Thyroid gland (tissue), 4 donors: Measurements from ENCODE around the gene SPARC. TPM values are rescaled to one million over a fixed set of nuclear protein-coding genes. Genes with fewer than 3 reads are reported as not detected.
A peak's percentile ranks its signal among the peaks of the same experiment; 100 is the strongest.
"Not testable (repeated sequence)": the region's sequence is repeated elsewhere in the genome, so short reads cannot be mapped to it uniquely, and the experiment has no call there.

ENCODE experiments used
- DNase-seq, 2 donors: peaks; one replicate each; pipeline ENCODE4 v3.0.0-alpha.2; 2019
- H3K27ac ChIP-seq, 3 donors: fragments of 200-600 bp; sonication (generic); 1 replicate in 2 of 3; 2 replicates in 1 of 3; pipeline ENCODE4 v1.5.1; 2016 to 2019; ENCODE audit warnings: mild to moderate bottlenecking in 1 of 3, moderate library complexity in 1 of 3
- H3K27me3 ChIP-seq: fragments of 200-600 bp; sonication (generic); one replicate; pipeline ENCODE4 v1.5.1; 2019
- H3K36me3 ChIP-seq, 2 donors: fragments of 200-600 bp; sonication (generic); one replicate each; pipeline ENCODE4 v1.5.1; 2016 to 2019
- H3K4me1 ChIP-seq, 2 donors: fragments of 200-600 bp; sonication (generic); one replicate each; pipeline ENCODE4 v1.5.1; 2017 to 2019
- H3K4me3 ChIP-seq, 3 donors: fragments of 200-600 bp; sonication (generic); replicated peaks in 1 of 3; 1 replicate in 2 of 3; 2 replicates in 1 of 3; pipeline ENCODE4 v1.5.1; 2016; ENCODE audit warnings: mild to moderate bottlenecking in 1 of 3
- H3K9me3 ChIP-seq: fragments of 200-600 bp; sonication (generic); one replicate; pipeline ENCODE4 v1.5.1; 2017
- CTCF ChIP-seq, 6 experiments: fragments of 200-600 bp in 3 of 6; fragments of 450-650 bp in 3 of 6; sonication (generic) in 3 of 6; IDR thresholded peaks; one replicate each; pipeline ENCODE4 v1.5.1; 2016 to 2019; ENCODE audit warnings: antibody characterized with exemption in 6 of 6, mild to moderate bottlenecking in 2 of 6, inconsistent platforms in 1 of 6, moderate library complexity in 1 of 6
- POLR2A ChIP-seq, 2 donors: fragments of 450-650 bp; IDR thresholded peaks; one replicate each; pipeline ENCODE4 v1.6.1; 2017; ENCODE audit warnings: antibody characterized with exemption in 2 of 2, mild to moderate bottlenecking in 2 of 2, moderate library complexity in 1 of 2
- WGBS, 2 donors: methylation state at CpG; one replicate each; pipeline ENCODE4 v1.1.5; 2017; 5-methylcytosine and 5-hydroxymethylcytosine counted together
- intact Hi-C: fragments of 100-400 bp; cut with DNase I; formaldehyde crosslinking; loops from one replicate; pipeline ENCODE4 v1.15.1; 2023
- total RNA-seq, 4 donors: library from RNA; depleted of rRNA; stranded (reverse); fragments of >200 nt; gene quantifications; one replicate each; pipeline ENCODE4 v1.2.3, GENCODE V29; 2016

Gene SPARC
- total RNA-seq, 4 donors from 2014 or later = 302 to 327 (median 309) TPM

- no peak overlapping the region for H3K4me3 ChIP-seq
- intact Hi-C loops = no loop called here
- H3K4me1 ChIP-seq = peaks cover 7 to 26% of the 10 kb centered on the region in 2 donors
- no peak for DNase-seq
- TF ChIP-seq POLR2A (IDR thresholded peaks at IDR 0.05) (no peak), CTCF (IDR thresholded peaks at IDR 0.05) (no peak)
- no peaks in the 10 kb centered on the region for H3K36me3 ChIP-seq
- no peaks in the 10 kb centered on the region for H3K9me3 ChIP-seq
- WGBS, 2 donors = 94 to 95% methylated on average over 3 of the region's 3 CpGs
- no peaks in the 10 kb centered on the region for H3K27me3 ChIP-seq
- no peak overlapping the region for H3K27ac ChIP-seq
Observed at GRCh38 chr5:151691706-151692105, 5.0 kb upstream of the SPARC start.

DNA sequence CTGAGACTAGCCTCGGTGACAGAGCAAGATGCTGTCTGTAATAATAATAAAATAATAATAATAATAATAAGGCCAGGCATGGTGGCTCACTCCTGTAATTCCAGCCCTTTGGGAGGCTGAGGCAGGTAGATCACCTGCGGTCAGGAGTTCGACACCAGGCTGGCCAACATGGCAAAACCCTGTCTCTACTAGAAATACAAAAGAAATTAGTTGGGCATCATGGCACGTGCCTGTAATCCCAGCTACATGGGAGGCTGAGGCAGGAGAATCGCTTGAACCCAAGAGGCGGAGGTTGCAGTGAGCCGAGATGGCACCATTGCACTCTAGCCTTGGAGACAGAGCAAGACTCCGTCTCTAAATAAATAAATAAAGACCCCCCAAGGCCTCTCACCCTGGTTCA is 2.9 kb upstream of the SPARC start:
- H3K9me3 ChIP-seq, H3K4me3 ChIP-seq, intact Hi-C loops, H3K27ac ChIP-seq, H3K36me3 ChIP-seq, H3K27me3 ChIP-seq, DNase-seq: not testable (repeated sequence)
- H3K4me1 ChIP-seq = peaks cover 7 to 19% of the 10 kb centered on the region in 2 donors
- 95 to 96% methylated on average over 8 of the region's 8 CpGs for WGBS, 2 donors

- Histone ChIP-seq H3K4me1 (peaks cover 12 to 23% of the 10 kb centered on the region in 2 donors), H3K27ac (peak overlapping the region in 1 of 3 donors; percentile 88), H3K4me3 (no peak overlapping the region), H3K27me3 (no peaks in the 10 kb centered on the region), H3K36me3 (no peaks in the 10 kb centered on the region), H3K9me3 (no peaks in the 10 kb centered on the region)
- 94 to 98% methylated on average over 3 of the region's 3 CpGs for WGBS, 2 donors
- DNase-seq = no peak
- no peak for TF ChIP-seq CTCF (IDR thresholded peaks at IDR 0.05)
- no peak for TF ChIP-seq POLR2A (IDR thresholded peaks at IDR 0.05)
- intact Hi-C loops = no loop called here
Observed at GRCh38 chr5:151688436-151688835, 1.7 kb upstream of the SPARC start.

DNA sequence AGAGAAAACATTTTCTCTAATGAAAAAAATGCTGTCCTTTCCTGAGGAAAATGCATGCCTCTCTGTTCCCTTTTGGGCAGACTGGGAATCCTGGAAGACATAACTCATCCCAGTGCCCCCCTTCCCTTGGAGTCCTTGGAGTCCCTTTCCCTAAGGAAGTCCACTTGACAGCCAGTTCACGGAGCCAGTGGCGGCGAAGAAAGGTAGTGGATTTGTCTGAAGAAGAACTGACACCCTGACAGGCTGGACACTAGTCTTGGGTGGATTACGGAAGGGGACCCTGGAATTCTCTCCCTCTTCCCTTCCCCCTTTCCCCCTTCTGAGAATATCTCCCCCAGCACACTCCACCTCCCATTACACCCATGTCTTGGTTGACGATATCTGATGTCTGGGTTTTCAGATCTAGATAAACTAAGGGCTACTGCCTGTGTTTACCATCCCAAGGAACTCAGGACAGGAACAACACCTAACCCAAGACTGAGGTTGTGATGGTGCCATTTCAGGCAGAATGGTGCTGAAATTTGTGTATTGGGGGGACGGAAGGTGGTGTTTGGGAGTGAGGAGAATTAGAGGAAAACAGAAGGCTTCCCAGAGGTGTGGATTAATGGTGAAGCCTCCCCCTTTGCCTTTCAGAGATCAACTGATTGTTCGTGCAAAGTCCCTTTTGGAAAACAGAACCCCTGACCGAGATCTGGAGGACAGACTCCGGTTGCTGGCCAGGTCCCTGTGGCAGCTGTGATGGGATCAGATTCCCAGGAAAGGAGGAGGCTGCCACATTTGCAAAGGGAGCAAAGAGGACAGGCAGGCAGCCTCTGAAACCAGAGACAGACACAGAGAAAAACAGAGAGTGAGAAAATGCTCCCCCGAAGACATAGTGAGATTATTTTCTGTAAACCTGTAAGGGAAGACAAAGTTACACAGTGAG is 704 bp downstream of the SPARC start:
- no peak for TF ChIP-seq POLR2A (IDR thresholded peaks at IDR 0.05)
- no peak for TF ChIP-seq CTCF (IDR thresholded peaks at IDR 0.05)
- 15 to 17% methylated on average over 10 of the region's 10 CpGs for WGBS, 2 donors
- intact Hi-C loops = no loop called here
- peak in 1 of 2 donors; percentile 16 for DNase-seq
- Histone ChIP-seq H3K4me1 (peaks cover 8 to 37% of the 10 kb centered on the region in 2 donors), H3K27me3 (no peaks in the 10 kb centered on the region), H3K4me3 (peak overlapping the region; percentile 31 to 67 (median 36)), H3K9me3 (no peaks in the 10 kb centered on the region), H3K27ac (peak overlapping the region; percentile 85 to 93 (median 88)), H3K36me3 (no peaks in the 10 kb centered on the region)

- H3K4me3 ChIP-seq = peak overlapping the region in 2 of 3 donors; percentile 31 to 67
- peak; percentile 75 to 83 for DNase-seq
- 19 to 25% methylated on average over 8 of the region's 8 CpGs for WGBS, 2 donors
- no peaks in the 10 kb centered on the region for H3K9me3 ChIP-seq
- peaks cover 8 to 43% of the 10 kb centered on the region in 2 donors for H3K4me1 ChIP-seq
- intact Hi-C loops = no loop called here
- TF ChIP-seq CTCF (IDR thresholded peaks at IDR 0.05) = peak in 2 of 6 experiments; percentile 10 to 22
- TF ChIP-seq POLR2A (IDR thresholded peaks at IDR 0.05) = peak in 1 of 2 donors; percentile 42
- H3K27me3 ChIP-seq = no peaks in the 10 kb centered on the region
- no peaks in the 10 kb centered on the region for H3K36me3 ChIP-seq
- H3K27ac ChIP-seq = peak overlapping the region; percentile 85 to 93 (median 88)
Observed at GRCh38 chr5:151684690-151685361, 1.9 kb downstream of the SPARC start.
